Activated T-cell treated with anti-CD3 and anti-CD28 coated beads for 4 hours (primary cell): Measurements from ENCODE around the gene PNPLA7.
"Not testable (repeated sequence)": the region's sequence is repeated elsewhere in the genome, so short reads cannot be mapped to it uniquely, and the experiment has no call there.

ENCODE experiments used
- DNase-seq: peaks from one replicate; pipeline ENCODE4 v3.0.0-alpha.2; 2020

PNPLA7 gene

DNA sequence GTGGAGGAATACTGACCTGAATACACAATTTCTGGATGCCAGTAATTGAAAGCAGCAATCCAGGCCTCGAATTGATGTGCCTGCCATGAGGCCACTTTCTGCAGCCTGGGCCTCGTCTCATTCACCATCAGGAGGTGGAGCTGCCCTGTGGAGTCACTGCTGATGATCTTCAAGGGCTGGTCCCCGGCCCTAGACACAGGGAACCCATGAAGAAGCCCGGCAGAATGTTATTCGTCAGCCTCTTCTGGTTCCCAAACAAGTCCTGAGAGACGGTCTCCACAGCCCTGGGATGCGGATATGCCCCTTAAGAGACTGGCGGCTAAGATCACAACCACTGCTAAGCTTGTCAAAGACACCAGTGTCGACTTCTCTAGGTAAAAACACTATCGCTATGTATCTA is 24.0 kb upstream of the PNPLA7 start:
- DNase-seq, result no peak

DNA sequence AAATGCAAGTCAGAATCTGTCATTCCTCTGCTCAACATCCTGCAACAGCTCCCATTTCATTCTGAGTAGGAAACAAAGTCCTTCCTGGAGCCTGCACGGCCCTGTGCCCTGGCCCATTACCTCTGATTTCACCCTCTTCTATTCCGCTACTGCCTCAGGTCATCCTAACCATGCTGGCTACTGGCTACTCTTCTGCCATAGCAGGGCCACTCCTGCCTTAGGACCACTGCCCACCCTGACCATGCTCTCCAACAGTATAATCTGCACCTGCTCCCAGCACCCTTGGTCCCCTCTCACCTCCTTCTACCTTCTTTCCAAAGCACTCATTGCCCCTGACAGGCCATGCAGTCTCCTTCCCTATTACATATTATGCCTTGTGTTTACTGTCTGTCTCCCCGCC is 20.4 kb upstream of the PNPLA7 start:
- no peak for DNase-seq

DNA sequence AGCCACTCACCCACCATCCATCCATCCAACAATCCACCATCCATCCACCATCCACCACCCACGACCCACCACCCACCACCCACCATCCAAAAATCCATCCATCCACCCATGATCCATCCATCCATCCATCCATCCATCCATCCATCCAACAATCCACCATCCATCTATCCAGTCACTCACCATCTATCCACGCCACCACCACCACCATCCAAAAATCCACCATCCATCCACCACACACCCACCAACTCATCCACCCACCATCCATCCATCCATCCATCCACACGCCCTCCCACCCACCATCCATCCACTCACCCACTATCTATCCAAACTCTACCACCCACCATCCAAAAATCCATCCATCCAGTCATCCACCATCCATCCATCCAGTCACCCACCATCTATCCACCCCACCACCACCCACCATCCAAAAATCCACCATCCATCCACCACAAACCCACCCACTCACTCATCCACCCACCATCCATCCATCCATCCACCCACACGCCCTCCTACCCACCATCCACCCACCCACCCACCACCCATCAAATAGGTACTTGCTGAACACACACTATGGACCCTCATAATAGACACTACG is 19.5 kb upstream of the PNPLA7 start:
- DNase-seq, result no peak

DNA sequence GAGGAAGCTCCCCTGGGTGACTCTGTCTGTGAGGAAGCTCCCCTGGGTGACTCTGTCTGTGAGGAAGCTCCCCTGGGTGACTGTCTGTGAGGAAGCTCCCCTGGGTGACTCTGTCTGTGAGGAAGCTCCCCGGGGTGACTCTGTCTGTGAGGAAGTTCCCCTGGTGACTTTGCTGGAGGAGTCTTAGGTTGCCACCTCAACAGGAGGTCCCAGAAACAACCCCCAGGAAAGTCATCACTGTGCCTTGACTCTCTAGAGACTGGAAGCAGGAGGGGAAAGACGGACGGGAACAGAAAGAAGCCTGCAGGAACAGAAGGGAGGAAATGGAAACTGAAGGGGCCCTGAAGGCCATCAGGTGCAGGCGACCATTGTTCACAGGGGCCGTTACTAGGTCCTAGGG is 18.2 kb upstream of the PNPLA7 start:
- DNase-seq, result not testable (repeated sequence)

DNA sequence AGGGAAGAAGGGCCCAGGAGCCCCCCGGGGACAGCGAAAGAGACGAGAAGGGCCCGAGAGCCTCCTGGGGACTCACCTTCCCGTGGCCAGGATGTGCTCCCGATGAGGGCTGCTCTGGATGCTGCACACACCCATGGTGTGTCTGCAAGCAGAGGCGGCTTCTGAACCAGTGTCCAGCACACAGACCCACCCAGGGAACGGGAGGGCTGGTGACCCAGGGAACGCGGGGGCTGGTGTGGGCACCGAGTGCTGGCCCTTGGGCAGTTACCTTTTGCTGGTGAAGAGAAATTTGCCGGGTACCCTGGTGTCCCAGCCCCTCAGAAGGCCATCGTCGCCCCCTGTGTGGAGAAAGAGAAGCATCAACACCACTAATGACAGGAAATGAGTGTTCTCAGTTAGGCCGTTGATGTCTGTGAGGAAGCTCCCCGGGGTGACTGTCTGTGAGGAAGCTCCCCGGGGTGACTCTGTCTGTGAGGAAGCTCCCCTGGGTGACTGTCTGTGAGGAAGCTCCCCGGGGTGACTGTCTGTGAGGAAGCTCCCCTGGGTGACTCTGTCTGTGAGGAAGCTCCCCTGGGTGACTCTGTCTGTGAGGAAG is 14.7 kb upstream of the PNPLA7 start:
- no peak for DNase-seq

DNA sequence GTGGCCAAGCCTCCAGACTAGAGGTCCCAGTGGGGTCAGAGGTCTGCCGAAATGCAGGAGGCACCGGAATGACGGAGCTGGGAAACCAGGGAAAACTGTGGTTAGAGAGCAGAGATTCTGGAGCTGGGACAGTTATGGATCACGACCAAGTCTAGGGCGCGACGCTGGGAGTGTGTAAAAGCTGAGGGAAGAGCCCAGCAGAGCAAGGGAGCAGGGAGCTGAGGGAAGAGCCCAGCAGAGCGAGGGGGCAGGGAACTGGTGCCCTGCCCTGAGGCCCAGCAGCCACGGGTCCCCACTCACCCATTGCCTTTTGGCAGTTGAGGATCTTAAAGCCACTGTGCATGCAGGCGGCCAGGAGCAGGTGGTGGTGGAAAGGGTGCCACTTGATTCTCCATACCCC is 13.9 kb upstream of the PNPLA7 start:
- DNase-seq, result no peak

DNA sequence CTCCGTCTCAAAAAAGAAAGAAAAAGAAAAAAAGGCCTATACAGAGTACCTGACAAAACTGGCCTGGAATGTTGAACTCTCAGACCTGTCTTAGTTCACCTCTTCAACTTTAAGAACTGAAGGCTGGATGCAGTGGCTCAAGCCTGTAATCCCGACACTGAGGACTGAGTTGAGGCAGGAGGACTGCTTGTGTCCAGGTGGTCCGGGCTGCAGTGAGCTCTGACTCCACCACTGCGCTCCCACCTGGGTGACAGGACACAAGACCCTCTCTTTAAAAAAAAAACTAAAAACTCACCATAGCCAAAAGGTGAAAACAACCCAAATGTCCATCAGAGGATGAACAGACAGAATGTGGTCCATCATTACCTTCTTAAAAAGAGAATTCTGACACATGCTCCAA is 7.9 kb upstream of the PNPLA7 start:
- no peak for DNase-seq

DNA sequence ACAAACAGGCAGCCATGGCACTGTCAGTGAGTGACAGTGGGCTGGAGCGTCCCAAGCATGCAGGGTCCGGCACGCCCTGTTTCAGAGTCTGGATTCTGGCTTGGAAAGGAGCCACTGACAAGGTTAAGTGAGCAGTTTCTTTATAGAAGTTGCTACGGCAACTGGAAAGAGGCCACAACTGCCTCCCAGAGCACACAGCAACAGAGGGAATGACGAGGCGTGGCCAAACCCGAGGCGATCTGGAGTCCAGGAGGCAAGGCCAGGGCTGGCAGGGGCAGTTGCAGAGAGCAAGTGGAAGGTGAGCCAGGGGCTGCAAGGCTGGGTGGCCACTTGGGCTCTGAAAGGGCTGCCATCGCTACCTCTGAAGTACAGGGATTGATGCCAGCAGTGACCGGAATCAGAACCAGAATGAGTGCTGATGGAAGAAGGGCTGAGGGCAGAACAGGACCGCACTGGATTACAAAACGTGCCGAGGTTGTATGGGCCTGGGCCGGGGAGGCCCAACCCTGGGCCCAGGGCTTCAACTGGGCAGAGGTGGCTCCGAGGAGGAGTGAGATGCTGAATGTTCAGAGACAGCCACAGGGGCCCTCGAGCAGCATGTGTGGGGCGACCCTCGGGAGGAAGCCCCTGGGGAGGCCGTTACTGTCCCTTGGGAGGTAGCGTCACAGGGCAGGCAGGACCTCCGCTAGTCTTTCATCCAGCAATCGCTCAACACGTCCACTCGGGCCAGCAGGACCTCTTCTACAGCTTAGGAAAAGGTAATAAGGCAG is 6.1 kb upstream of the PNPLA7 start:
- no peak for DNase-seq

DNA sequence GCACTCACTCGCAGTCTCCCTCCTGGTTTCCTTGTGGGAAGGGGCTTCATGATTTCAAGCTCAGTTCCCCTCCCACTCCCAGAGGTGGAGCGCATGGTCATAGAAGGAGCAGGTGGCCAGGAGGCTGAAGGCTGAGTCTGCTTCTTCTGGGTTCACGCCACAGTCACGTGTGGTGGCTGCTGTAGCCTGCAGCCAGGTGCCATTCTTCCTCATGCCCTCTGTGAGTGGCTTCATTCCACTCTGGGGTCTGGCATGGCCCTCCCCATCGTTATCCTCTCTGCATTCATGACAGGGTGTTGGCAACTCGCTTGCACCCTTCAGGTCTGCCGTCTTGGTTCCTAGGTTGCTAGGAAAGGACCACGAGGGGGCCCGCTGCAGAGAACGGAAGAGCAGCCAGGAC is 5.0 kb upstream of the PNPLA7 start:
- no peak for DNase-seq

DNA sequence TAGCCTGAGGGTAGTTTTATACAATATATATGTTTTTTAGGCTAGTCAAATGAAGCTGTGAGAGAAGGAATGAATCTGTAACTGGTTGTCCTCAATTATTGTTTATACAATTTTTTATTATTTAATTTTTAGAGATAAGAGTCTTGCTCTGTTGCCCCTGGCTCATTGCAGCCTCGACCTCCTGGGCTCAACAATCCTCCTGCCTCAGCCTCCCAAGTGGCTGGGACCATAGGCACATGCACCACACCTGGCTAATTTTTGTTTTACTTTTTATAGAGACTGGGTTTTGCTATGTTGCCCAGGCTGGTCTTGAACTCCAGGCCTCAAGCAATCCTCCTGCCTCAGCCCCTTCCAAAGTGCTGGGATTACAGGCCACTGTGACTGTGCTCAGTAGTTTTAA is 4.1 kb upstream of the PNPLA7 start:
- DNase-seq, result no peak

DNA sequence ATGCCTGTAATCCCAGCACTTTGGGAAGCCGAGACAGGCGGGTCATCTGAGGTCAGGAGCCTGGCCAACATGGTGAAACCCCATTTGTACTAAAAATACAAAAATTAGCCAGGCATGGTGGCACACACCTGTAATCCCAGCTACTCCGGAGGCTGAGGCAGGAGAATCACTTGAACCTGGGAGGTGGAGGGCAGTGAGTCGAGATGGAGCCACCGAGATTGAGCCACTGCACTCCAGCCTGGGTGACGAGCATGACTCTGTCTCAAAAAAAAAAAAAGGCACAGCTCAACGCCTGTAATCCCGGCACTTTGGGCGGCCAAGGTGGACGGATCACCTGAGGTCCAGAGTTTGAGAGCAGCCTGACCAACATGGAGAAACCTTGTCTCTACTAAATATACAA is 3.5 kb upstream of the PNPLA7 start:
- not testable (repeated sequence) for DNase-seq

DNA sequence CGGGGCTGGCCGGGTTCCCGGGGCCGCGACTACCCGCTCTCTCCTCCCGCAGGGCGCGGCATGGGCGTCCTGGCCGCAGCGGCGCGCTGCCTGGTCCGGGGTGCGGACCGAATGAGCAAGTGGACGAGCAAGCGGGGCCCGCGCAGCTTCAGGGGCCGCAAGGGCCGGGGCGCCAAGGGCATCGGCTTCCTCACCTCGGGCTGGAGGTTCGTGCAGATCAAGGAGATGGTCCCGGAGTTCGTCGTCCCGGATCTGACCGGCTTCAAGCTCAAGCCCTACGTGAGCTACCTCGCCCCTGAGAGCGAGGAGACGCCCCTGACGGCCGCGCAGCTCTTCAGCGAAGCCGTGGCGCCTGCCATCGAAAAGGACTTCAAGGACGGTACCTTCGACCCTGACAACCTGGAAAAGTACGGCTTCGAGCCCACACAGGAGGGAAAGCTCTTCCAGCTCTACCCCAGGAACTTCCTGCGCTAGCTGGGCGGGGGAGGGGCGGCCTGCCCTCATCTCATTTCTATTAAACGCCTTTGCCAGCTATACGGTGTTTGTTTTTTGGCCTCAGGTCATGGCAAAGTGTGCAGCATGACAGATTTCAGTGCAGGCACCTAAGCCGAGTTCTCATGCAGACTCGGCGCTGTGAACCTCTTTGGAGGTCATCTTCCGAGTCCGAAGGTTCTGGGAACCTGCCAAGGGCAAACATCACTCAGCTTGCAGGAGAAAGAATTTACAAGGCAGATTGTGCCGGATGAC is 2.0 kb upstream of the PNPLA7 start:
- no peak for DNase-seq

DNA sequence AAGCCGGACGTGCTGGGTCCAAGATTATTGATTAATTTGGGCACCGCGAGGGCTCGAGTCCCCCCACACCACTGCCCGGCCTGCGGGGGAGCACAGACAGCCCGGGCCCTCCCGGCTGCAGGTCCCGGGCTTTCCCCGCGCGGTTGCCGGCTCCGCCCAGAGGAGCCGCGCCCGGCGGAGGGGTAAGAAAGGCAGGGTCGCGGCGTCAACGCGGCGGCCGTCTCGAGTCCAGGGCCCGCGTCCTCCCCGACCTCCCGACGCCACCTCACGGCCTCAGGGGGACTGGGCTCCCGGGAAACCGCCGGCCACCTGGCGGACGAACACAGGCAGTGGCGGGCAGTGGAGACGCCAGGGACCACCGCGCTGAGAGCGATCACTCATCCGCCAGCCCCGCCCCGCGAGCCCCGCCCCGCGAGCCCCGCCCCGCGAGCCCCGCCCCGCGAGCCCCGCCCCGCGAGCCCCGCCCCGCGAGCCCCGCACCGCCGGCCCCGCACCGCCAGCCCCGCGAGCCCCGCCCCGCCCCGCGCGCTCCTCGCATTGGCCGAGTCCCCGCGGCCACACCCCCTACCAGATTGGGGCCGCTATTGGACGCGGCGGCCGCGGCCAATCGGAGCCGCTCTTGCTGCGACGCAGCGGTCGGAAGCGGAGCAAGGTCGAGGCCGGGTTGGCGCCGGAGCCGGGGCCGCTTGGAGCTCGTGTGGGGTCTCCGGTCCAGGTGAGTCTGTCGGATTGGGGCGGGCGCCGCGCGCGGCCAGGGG is 1.2 kb upstream of the PNPLA7 start, which contains the start of gene MRPL41:
Gene MRPL41 (plus strand): TSS at position 616 of the 758 bp plus-strand sequence. CDS start 203 bp downstream, outside the sequence.
- DNase-seq, result peak; percentile 73

DNA sequence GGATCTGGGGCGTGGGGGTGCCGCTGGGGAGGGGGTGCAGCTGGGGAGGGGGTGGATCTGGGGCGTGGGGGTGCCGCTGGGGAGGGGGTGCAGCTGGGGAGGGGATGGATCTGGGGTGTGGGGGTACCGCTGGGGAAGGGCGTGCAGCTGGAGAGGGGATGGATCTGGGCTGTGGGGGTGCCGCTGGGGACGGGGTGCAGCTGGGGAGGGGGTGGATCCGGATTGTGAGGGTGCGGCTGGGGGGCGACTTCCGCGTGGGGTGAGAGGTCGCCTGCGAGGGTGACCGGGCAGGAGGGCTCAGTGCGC is 709 bp upstream of the PNPLA7 start:
- not testable (repeated sequence) for DNase-seq

DNA sequence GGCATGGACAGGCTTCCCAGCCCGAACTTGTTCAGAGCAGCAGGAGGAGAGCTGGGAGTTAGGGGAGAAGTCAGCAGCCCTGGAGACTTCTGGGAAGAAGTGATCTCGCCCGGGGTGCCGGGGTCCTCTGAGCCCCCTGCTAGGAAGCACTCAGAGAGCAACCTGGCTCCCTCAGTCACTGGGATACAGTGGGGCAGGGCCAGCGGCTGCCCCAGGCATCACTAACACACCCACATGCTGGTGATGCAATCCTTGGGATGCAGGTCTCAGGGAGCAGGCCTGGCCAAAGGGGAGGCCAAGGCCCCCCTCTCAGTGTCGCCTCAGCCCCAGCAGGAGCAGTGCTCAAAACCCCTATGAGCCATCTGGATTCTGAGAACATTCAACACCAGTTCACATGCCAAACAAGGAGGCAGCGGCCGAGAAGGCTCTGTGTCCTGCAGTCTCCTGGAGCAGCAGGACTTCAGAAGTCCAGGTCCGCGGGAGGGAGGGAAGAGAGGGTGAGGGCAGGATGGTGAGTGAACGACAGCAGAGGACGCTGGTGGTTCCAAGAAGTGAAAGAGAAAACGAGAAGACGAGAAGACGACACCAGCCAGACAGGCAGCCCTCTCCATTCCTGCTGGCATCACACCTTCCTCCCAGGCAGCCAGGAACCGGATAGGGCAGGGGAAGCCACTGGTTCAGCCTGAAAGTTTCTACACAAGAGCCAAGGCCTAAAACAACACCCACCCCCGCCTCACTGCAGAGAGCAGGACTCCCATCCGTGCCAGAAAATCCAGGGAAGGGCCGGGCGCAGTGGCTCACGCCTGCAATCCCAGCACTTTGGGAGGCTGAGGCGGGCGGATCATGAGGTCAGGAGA is 2.3 kb downstream of the PNPLA7 start:
- DNase-seq, result no peak

DNA sequence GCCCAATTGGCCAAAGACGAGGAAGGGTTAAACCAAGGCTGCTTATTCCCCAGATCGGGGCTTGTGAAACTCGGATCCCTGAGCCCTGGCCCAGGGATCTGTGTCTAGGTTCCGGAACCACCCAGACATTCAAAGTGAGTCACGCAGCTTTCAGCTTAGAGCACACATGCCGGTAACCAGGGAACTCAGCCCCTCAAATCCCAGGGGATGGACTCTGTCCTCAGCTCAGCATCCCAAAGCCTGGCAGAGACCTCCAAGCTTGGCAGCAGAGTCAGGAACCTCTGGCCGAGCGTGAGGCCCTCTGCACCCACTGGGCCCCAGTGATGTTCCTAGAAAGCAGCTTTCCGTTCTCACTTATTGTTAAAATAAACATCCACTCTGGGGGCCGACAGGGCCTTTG is 5.1 kb downstream of the PNPLA7 start:
- no peak for DNase-seq

DNA sequence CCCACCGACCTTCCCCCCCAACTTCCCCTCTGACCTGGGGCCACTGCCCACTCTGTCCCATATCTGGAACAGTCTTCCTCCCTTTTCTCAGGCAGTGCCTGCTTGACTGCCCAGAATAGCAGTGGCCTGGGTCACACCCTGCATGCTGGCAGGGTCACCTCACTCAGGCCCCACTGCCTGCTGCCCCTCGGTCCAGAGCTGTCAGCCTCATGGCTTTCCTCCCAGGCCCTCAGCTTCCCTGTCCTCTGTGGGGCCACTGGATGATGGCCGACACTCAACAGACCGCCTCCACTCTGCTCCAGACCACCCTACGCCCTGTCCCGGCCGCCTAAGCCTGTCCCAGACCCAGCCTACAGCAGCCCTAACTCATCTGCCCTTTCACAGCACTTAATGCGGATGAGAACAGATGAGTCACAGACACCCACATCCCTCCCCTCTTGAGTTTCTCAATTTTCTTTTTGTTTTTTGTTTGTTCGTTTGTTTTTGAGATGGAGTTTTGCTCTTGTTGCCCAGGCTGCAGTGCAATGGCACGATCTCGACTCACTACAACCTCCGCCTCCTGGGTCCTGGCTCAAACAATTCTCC is 5.9 kb downstream of the PNPLA7 start:
- DNase-seq, result no peak

DNA sequence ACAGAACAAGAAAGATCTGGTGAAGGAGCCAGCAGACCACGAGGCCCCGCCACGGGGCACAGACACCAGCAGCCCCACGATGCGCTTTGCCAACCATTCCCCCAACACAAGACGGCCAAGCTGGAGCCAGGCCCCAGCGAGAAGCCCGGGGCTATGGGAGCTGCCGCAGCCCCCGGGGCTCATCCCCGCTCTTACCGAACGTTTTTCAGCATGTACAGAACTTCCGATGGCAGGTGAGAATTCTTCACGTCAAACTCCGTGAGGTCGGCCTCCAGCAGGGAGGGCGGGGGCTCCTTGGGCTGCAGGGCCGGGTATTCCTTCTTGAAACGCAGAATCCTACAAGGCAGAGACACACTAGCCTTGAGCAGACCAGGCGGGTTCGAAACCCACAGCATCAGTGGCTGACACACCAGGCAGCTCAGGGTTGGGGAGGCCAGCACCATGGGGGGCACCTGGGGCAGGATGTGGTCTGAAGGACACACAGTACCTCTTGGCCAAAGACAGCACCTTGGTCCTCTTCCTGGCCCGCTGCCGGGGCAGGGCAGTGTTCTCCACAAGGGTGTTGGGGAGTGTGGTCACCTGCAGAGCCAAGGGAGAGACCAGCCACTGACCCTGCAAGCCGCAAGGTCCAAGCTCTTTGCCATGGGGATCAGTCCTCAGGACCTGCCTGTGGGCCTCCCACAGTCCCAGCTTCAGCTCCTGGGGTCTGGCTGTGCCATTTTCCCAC is 6.8 kb downstream of the PNPLA7 start:
- DNase-seq, result no peak

DNA sequence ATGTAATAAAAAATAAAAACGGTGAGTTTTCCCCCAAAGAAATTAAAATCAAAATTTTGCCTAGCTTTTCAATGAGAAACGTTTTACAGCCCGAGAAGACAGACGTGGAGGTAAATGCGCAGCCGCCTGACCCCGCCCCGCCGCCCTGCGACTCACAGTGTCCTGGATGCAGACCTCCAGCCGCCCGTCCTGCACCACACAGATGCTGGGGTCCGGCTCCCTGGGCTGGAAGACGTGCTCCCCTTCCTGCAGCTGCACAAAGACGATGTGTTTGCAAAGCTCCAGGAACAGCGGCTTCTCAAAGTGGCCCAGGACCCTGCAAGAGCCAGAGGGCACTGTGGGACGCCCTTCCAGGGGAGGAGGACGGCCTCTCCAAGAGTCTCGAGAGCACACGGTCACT is 7.7 kb downstream of the PNPLA7 start:
- no peak for DNase-seq

DNA sequence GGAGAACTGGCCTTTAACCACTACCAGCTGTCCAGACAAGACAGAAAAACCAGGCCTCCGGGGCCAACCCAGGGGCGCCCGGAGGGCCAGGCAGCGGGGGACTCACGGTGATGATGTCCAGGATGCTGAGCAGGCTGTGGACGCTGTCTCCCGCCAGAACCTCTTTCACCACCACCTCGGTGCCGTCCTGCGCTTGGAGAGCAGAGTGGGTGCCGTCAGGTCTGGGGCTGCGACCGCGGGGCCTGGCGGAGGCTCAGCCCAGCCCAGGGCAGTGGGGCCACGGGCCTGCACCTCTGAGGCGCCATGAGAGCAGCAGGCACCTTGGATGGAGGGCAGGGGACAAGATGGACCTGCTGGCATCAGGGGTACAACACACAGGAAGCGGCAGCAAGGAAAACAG is 9.7 kb downstream of the PNPLA7 start:
- DNase-seq, result no peak

DNA sequence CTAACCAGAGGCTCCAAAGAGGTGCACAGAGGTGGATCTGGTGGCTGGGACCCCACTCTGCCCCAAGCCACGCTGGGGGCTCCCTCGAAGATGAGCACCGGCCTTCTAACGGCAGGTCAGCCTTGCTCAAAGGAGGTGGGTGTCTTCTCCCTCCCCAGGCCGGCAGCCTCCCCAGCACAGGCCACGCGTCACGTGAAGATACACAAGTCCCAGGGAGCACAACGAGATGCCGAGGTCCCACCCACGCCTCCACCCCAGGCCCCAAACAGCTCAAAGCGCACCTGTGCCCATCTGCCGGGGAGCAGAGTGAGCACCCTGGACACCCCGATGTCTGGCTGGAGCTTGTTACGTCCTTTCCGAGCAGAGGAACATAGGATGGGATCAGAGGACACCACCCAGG is 12.1 kb downstream of the PNPLA7 start:
- DNase-seq, result no peak
